Measurements from ENCODE around the gene BDKRB1.
"Not testable (repeated sequence)": the region's sequence is repeated elsewhere in the genome, so short reads cannot be mapped to it uniquely, and the experiment has no call there.

BDKRB1 gene

GRCh38 chr14:96243785-96244184 is 12.2 kb upstream of the BDKRB1 start:
- no peaks in the 10 kb centered on the region for H3K4me1 ChIP-seq (ENCODE audit: low read length)
- TF ChIP-seq CTCF (IDR thresholded peaks at IDR 0.05; ENCODE audit: low read depth, low read length), result no peak
- TF ChIP-seq EZH2phosphoT487 (IDR thresholded peaks at IDR 0.05; ENCODE audit: low read depth), result no peak
- no peaks in the 10 kb centered on the region for H3K79me2 ChIP-seq (ENCODE audit: low read length)
- H4K20me1 ChIP-seq (ENCODE audit: insufficient read depth, low read length), result no peaks in the 10 kb centered on the region
- H3K4me2 ChIP-seq (ENCODE audit: low read length), result no peak overlapping the region
- H3K4me3 ChIP-seq (ENCODE audit: low read length), result no peak overlapping the region
- peaks cover 20% of the 10 kb centered on the region; the same call in 1 of the 2 replicates for H3K27me3 ChIP-seq (ENCODE audit: low read depth, low read length)
- no peaks in the 10 kb centered on the region for H3K9me3 ChIP-seq (ENCODE audit: insufficient read depth, low read length)
- no peak overlapping the region for H2AFZ ChIP-seq (ENCODE audit: low read depth, low read length)
- H3K36me3 ChIP-seq (replicated peaks; ENCODE audit: low read depth, low read length), result no peaks in the 10 kb centered on the region
- no peak overlapping the region for H3K27ac ChIP-seq (ENCODE audit: low read length)
- no peak overlapping the region for H3K9ac ChIP-seq (ENCODE audit: low read length)

GRCh38 chr14:96245074-96245473 is 10.9 kb upstream of the BDKRB1 start:
- not testable (repeated sequence) for H3K4me2 ChIP-seq (ENCODE audit: low read length); H3K79me2 ChIP-seq (ENCODE audit: low read length); H3K4me1 ChIP-seq (ENCODE audit: low read length); H3K4me3 ChIP-seq (ENCODE audit: low read length); H3K9me3 ChIP-seq (ENCODE audit: insufficient read depth, low read length); H2AFZ ChIP-seq (ENCODE audit: low read depth, low read length); H4K20me1 ChIP-seq (ENCODE audit: insufficient read depth, low read length); H3K27ac ChIP-seq (ENCODE audit: low read length); H3K9ac ChIP-seq (ENCODE audit: low read length); H3K36me3 ChIP-seq (replicated peaks; ENCODE audit: low read depth, low read length)
- peaks cover 14% of the 10 kb centered on the region; the same call in 1 of the 2 replicates for H3K27me3 ChIP-seq (ENCODE audit: low read depth, low read length)

GRCh38 chr14:96245710-96246538 is 10.1 kb upstream of the BDKRB1 start:
- H3K27me3 ChIP-seq (ENCODE audit: low read depth, low read length), result peaks cover 19% of the 10 kb centered on the region; the same call in 1 of the 2 replicates
- no peaks in the 10 kb centered on the region for H3K4me1 ChIP-seq (ENCODE audit: low read length)
- no peak overlapping the region for H3K9ac ChIP-seq (ENCODE audit: low read length)
- no peak overlapping the region for H3K27ac ChIP-seq (ENCODE audit: low read length)
- no peak overlapping the region for H3K4me2 ChIP-seq (ENCODE audit: low read length)
- H3K4me3 ChIP-seq (ENCODE audit: low read length), result no peak overlapping the region
- no peak for TF ChIP-seq EZH2phosphoT487 (IDR thresholded peaks at IDR 0.05; ENCODE audit: low read depth)
- no peak for TF ChIP-seq CTCF (IDR thresholded peaks at IDR 0.05; ENCODE audit: low read depth, low read length)
- no peaks in the 10 kb centered on the region for H3K9me3 ChIP-seq (ENCODE audit: insufficient read depth, low read length)
- no peaks in the 10 kb centered on the region for H3K79me2 ChIP-seq (ENCODE audit: low read length)
- H3K36me3 ChIP-seq (replicated peaks; ENCODE audit: low read depth, low read length), result no peaks in the 10 kb centered on the region
- no peak overlapping the region for H2AFZ ChIP-seq (ENCODE audit: low read depth, low read length)
- H4K20me1 ChIP-seq (ENCODE audit: insufficient read depth, low read length), result no peaks in the 10 kb centered on the region

GRCh38 chr14:96246539-96246847 is 9.5 kb upstream of the BDKRB1 start:
- Histone ChIP-seq H3K9me3 (ENCODE audit: insufficient read depth, low read length) (no peaks in the 10 kb centered on the region), H3K4me3 (ENCODE audit: low read length) (no peak overlapping the region), H3K9ac (ENCODE audit: low read length) (no peak overlapping the region), H3K27me3 (ENCODE audit: low read depth, low read length) (peaks cover 19% of the 10 kb centered on the region; the same call in 1 of the 2 replicates), H4K20me1 (ENCODE audit: insufficient read depth, low read length) (no peaks in the 10 kb centered on the region), H3K79me2 (ENCODE audit: low read length) (no peaks in the 10 kb centered on the region), H2AFZ (ENCODE audit: low read depth, low read length) (no peak overlapping the region), H3K36me3 (replicated peaks; ENCODE audit: low read depth, low read length) (no peaks in the 10 kb centered on the region), H3K4me1 (ENCODE audit: low read length) (no peaks in the 10 kb centered on the region), H3K27ac (ENCODE audit: low read length) (no peak overlapping the region), H3K4me2 (ENCODE audit: low read length) (no peak overlapping the region)
- TF ChIP-seq CTCF (IDR thresholded peaks at IDR 0.05; ENCODE audit: low read depth, low read length), result no peak
- no peak for TF ChIP-seq EZH2phosphoT487 (IDR thresholded peaks at IDR 0.05; ENCODE audit: low read depth)

Measured in OCI-LY3 (cell line).